Endodermal cell (in vitro differentiated cells): ENCODE data around the gene MEX3A. TPM values are rescaled to one million over a fixed set of nuclear protein-coding genes. Genes with fewer than 3 reads are reported as not detected.
"Not testable (repeated sequence)": the region's sequence is repeated elsewhere in the genome, so short reads cannot be mapped to it uniquely, and the experiment has no call there.

Source experiments
- DNase-seq: peaks from one replicate; pipeline ENCODE4 v3.0.0-alpha.2; 2017
- H3K27ac ChIP-seq: 2 replicates; pipeline ENCODE4 v1.5.1; 2013; ENCODE audit warnings: mild to moderate bottlenecking, low read depth, low read length, moderate library complexity
- H3K27me3 ChIP-seq: 2 replicates; pipeline ENCODE4 v1.6.1; 2013; ENCODE audit warnings: mild to moderate bottlenecking, low read length, moderate library complexity; ENCODE audit not compliant: insufficient read depth, control insufficient read depth, poor library complexity, severe bottlenecking
- H3K36me3 ChIP-seq: 2 replicates; pipeline ENCODE4 v1.7.0; 2013; ENCODE audit warnings: mild to moderate bottlenecking, low read length, moderate library complexity; ENCODE audit not compliant: control insufficient read depth, insufficient read depth
- H3K4me1 ChIP-seq: one replicate; pipeline ENCODE4 v1.7.0; 2013; ENCODE audit warnings: low read length; ENCODE audit not compliant: control insufficient read depth, insufficient read depth
- H3K4me3 ChIP-seq: 2 replicates; pipeline ENCODE4 v1.5.1; 2013; ENCODE audit warnings: mild to moderate bottlenecking, low read length, moderate library complexity
- H3K9ac ChIP-seq: 2 replicates; pipeline ENCODE4 v1.6.1; 2013; ENCODE audit warnings: mild to moderate bottlenecking, low read length, moderate library complexity; ENCODE audit not compliant: poor library complexity, severe bottlenecking; ENCODE audit errors: extremely low read depth
- H3K9me3 ChIP-seq: 2 replicates; pipeline ENCODE4 v1.6.1; 2013; ENCODE audit warnings: mild to moderate bottlenecking, low read length, moderate library complexity; ENCODE audit not compliant: control insufficient read depth
- H3K27ac Mint-ChIP-seq: 2 replicates; pipeline ENCODE4 v1.8.0; 2020; ENCODE audit warnings: mixed read lengths
- H3K27me3 Mint-ChIP-seq: 2 replicates; pipeline ENCODE4 v1.8.0; 2021; ENCODE audit warnings: mild to moderate bottlenecking, mixed read lengths; ENCODE audit not compliant: insufficient read depth
- H3K36me3 Mint-ChIP-seq: 2 replicates; pipeline ENCODE4 v1.8.0; 2020; ENCODE audit warnings: low read depth, mixed read lengths
- H3K4me1 Mint-ChIP-seq: 2 replicates; pipeline ENCODE4 v1.8.0; 2020; ENCODE audit warnings: mixed read lengths
- H3K4me3 Mint-ChIP-seq: 2 replicates; pipeline ENCODE4 v1.8.0; 2020; ENCODE audit warnings: mild to moderate bottlenecking, moderate library complexity, mixed read lengths
- H3K9me3 Mint-ChIP-seq: 2 replicates; pipeline ENCODE4 v1.8.0; 2020; ENCODE audit warnings: mild to moderate bottlenecking, mixed read lengths
- WGBS, 2 experiments: methylation state at CpG; one replicate each; pipeline versions ENCODE4 v1.1.5 to v1.1.7; 2013; ENCODE audit warnings: missing lambda C conversion rate in 2 of 2, mixed read lengths in 1 of 2; ENCODE audit not compliant: insufficient coverage in 1 of 2, insufficient read length in 1 of 2; 5-methylcytosine and 5-hydroxymethylcytosine counted together
- total RNA-seq, 2 donors: library from RNA; stranded (reverse); fragmentation: NEBNext Ultra II Directional in 1 of 2; extraction: Animal tissue kit (Norgen Biotek cat#: 25700) in 1 of 2; gene quantifications; 2 replicates in 1 of 2; 3 replicates in 1 of 2; pipeline ENCODE4 v1.2.1, GENCODE V29; 2021
- TF ChIP-seq, protein P1 (sequence below): fragments of 200-600 bp; sonication (generic); conservative IDR thresholded peaks from 2 replicates; pipeline ENCODE4 v1.5.0; 2021; ENCODE audit warnings: antibody characterized with exemption, mild to moderate bottlenecking

The MEX3A gene
- total RNA-seq, 2 donors from 2014 or later = 91.8 to 94.3 TPM

DNA sequence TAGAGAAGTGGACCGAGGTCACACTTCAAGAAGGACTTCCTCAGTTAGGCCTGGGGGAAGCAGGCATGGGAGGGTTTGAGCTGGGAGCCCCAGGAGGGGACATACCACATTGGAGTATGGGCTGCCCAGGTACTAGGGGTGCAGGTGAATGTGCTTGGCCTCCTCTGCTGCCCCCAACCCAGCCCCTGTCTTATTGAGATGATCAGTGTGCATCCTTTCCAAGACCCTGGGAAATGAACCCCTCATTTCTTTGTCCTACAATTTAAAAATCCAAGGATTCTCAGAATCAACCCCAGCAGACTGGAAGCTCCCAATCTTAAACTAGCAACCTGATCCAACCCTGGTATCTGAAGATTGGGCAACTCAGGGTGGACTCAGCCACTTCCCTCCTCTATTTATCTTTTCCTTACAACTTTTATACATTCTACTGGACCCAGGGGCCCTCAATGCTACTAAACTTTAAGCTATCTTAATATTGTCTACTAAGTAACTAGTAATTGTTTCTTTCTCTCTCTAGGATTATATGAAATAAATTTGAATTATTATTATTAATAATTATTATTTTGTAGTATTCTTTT lies 9.1 kb downstream of the MEX3A start:
- H3K27ac ChIP-seq = peak overlapping the region; percentile 63
- H3K4me1 Mint-ChIP-seq = peaks cover 57% of the 10 kb centered on the region
- no peaks in the 10 kb centered on the region for H3K9me3 Mint-ChIP-seq
- no peak overlapping the region for H3K9ac ChIP-seq
- peak overlapping the region; percentile 79 for H3K27ac Mint-ChIP-seq
- H3K9me3 ChIP-seq = no peaks in the 10 kb centered on the region
- H3K36me3 ChIP-seq = peaks cover 51% of the 10 kb centered on the region
- TF ChIP-seq, protein P1, sequence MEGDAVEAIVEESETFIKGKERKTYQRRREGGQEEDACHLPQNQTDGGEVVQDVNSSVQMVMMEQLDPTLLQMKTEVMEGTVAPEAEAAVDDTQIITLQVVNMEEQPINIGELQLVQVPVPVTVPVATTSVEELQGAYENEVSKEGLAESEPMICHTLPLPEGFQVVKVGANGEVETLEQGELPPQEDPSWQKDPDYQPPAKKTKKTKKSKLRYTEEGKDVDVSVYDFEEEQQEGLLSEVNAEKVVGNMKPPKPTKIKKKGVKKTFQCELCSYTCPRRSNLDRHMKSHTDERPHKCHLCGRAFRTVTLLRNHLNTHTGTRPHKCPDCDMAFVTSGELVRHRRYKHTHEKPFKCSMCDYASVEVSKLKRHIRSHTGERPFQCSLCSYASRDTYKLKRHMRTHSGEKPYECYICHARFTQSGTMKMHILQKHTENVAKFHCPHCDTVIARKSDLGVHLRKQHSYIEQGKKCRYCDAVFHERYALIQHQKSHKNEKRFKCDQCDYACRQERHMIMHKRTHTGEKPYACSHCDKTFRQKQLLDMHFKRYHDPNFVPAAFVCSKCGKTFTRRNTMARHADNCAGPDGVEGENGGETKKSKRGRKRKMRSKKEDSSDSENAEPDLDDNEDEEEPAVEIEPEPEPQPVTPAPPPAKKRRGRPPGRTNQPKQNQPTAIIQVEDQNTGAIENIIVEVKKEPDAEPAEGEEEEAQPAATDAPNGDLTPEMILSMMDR = no peak
- peak overlapping the region; percentile 25 for H3K4me3 Mint-ChIP-seq
- H3K4me3 ChIP-seq = no peak overlapping the region
- WGBS, 2 experiments = 0% methylated on average over 1 of the region's 1 CpG; no CpG with 5 or more reads in 1 of the 2 experiments
- H3K27me3 Mint-ChIP-seq = no peaks in the 10 kb centered on the region
- H3K36me3 Mint-ChIP-seq = peaks cover 56% of the 10 kb centered on the region
- DNase-seq = peak; percentile 43
- H3K4me1 ChIP-seq = peaks cover 26% of the 10 kb centered on the region
- no peaks in the 10 kb centered on the region for H3K27me3 ChIP-seq

DNA sequence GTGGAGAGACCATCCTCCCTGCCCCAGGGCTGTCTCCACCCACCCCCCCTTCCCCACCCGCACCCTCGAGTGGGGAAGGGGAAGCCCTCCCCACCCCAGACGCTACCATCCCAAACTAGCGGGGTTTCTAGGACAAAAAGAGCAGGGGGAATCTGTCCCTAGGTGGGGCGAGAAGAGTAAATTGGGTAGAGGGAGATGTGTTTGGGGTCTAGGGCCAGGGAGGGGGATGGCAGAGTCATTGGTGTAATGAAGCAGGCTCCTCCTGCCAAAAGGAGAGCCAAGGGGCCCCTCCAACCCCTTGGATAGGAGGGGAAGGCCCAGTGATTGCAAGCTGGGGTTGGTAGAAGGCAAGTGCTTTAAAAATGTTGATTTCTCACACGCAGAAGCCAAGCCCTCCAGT lies 10.0 kb downstream of the MEX3A start:
- Mint-ChIP-seq H3K27me3 (no peaks in the 10 kb centered on the region), H3K9me3 (no peaks in the 10 kb centered on the region), H3K36me3 (peaks cover 55% of the 10 kb centered on the region), H3K4me1 (peaks cover 47% of the 10 kb centered on the region), H3K4me3 (no peak overlapping the region), H3K27ac (peak overlapping the region; percentile 79)
- peaks cover 41% of the 10 kb centered on the region for H3K36me3 ChIP-seq
- no peaks in the 10 kb centered on the region for H3K9me3 ChIP-seq
- WGBS, 2 experiments = 86 to 100% methylated on average over 1 to 4 of the region's 6 CpGs
- H3K27ac ChIP-seq = peak overlapping the region; percentile 12
- H3K4me1 ChIP-seq = peaks cover 25% of the 10 kb centered on the region
- no peak overlapping the region for H3K4me3 ChIP-seq
- TF ChIP-seq, protein P1 = no peak
- no peak overlapping the region for H3K9ac ChIP-seq
- H3K27me3 ChIP-seq = no peaks in the 10 kb centered on the region
- DNase-seq = no peak

DNA sequence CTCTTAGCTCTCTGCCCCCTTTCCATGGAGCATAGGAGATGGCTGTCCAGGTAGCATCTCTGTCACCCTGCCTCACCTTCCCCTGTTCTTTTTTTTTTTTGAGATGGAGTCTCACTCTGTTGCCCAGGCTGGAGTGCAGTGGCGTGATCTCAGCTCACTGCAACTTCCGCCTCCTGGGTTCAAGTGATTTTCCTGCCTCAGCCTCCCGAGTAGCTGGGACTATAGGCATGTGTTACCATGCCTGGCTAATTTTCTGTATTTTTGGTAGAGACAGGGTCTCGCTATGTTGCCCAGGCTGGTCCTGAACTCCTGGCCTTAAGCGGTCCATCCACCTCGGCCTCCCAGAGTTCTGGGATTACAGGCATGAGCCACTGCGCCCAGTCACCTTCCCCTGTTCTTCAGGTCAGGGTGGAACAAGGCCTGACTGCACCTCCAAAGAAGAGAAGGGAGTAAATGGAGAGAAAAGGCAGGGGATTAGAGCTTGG lies 10.9 kb downstream of the MEX3A start:
- H3K9ac ChIP-seq, H3K4me3 ChIP-seq, H3K4me3 Mint-ChIP-seq, H3K9me3 Mint-ChIP-seq, H3K27me3 Mint-ChIP-seq, H3K9me3 ChIP-seq, H3K27me3 ChIP-seq, DNase-seq: not testable (repeated sequence)
- Histone ChIP-seq H3K4me1 (peaks cover 19% of the 10 kb centered on the region), H3K36me3 (peaks cover 33% of the 10 kb centered on the region), H3K27ac (peak overlapping the region; percentile 41)
- H3K36me3 Mint-ChIP-seq = peaks cover 54% of the 10 kb centered on the region
- H3K27ac Mint-ChIP-seq = peak overlapping the region; percentile 44
- WGBS, 2 experiments = 97 to 100% methylated on average over 3 to 7 of the region's 7 CpGs
- peaks cover 43% of the 10 kb centered on the region for H3K4me1 Mint-ChIP-seq
